HL-60 (cell line): ENCODE measurements around the gene CNTN1.

ENCODE experiments used
- CTCF ChIP-seq: IDR thresholded peaks from one replicate; pipeline ENCODE4 v1.5.1; 2011; ENCODE audit warnings: low read length, control low read depth, inconsistent platforms; ENCODE audit not compliant: insufficient read depth
- REST ChIP-seq: IDR thresholded peaks from 2 replicates; pipeline ENCODE4 v1.6.1; 2012; ENCODE audit warnings: low read depth; ENCODE audit not compliant: insufficient replicate concordance

- TF ChIP-seq CTCF (no peak), REST (no peak)
Measured at GRCh38 chr12:41018010-41018409, 325.8 kb downstream of the CNTN1 start.
